ENCODE data around the gene MAGED2.
"Not testable (repeated sequence)": the region's sequence is repeated elsewhere in the genome, so short reads cannot be mapped to it uniquely, and the experiment has no call there.

DNA sequence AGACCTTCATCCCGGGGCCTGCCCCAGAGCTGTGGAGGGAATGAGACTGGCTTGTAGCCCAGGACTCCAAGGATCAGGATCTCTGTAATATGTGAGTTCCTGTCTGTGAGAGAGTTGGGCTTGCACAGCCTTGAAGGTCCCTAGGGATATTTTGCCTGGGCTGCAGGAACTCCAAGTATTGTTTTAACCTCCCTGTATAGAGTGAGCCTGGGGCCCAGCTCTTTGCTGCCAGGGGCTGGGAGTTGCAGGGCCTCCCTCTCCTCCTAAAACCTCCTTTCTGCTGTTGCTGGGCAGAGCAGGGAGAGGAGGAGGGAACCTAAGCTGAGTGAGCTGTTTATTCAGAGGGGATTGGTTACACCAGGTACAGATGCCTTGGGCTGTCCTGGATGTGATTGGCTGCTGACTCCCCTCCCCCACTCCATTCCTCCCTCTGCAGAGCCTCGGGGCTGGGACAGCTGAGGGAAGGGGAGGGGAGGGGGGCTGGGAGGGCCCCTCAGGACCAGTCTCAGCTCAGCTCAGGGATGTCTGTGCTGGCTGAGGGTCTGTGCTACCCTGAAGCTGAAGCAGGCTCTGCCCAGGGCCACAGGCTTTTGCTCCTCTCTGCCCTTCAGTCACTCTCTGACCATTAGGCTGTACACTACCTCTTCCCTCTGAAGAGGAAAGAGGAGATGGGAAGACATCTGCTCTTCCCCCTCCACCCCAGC lies 33.0 kb upstream of the MAGED2 start:
- TF ChIP-seq, protein P1, sequence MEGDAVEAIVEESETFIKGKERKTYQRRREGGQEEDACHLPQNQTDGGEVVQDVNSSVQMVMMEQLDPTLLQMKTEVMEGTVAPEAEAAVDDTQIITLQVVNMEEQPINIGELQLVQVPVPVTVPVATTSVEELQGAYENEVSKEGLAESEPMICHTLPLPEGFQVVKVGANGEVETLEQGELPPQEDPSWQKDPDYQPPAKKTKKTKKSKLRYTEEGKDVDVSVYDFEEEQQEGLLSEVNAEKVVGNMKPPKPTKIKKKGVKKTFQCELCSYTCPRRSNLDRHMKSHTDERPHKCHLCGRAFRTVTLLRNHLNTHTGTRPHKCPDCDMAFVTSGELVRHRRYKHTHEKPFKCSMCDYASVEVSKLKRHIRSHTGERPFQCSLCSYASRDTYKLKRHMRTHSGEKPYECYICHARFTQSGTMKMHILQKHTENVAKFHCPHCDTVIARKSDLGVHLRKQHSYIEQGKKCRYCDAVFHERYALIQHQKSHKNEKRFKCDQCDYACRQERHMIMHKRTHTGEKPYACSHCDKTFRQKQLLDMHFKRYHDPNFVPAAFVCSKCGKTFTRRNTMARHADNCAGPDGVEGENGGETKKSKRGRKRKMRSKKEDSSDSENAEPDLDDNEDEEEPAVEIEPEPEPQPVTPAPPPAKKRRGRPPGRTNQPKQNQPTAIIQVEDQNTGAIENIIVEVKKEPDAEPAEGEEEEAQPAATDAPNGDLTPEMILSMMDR (IDR thresholded peaks at IDR 0.05 in 2 of 3, conservative IDR thresholded peaks at IDR 0.05 in 1 of 3; ENCODE audit: borderline replicate concordance in 1 of 3, insufficient read depth in 1 of 3, low read depth in 2 of 3, low read length in 2 of 3), result not testable (repeated sequence)
- not testable (repeated sequence) for TF ChIP-seq POLR2A (IDR thresholded peaks at IDR 0.05; ENCODE audit: borderline replicate concordance, extremely low read depth, insufficient read depth, insufficient read length)
- TF ChIP-seq, protein P2, sequence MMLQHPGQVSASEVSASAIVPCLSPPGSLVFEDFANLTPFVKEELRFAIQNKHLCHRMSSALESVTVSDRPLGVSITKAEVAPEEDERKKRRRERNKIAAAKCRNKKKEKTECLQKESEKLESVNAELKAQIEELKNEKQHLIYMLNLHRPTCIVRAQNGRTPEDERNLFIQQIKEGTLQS (IDR thresholded peaks at IDR 0.05), result not testable (repeated sequence)

All from HCT116 (cell line).